Tibial artery (tissue), 4 donors: Measurements from ENCODE around the gene CALML4.
"Not testable (repeated sequence)": the region's sequence is repeated elsewhere in the genome, so short reads cannot be mapped to it uniquely, and the experiment has no call there.

Source experiments
- DNase-seq, 2 donors: peaks; one replicate each; pipeline ENCODE4 v3.0.0-alpha.2; 2019
- H3K27ac ChIP-seq, 2 donors: fragments of 200-600 bp; sonication (generic) in 1 of 2; 1 replicate in 1 of 2; 2 replicates in 1 of 2; pipeline ENCODE4 v1.5.1; 2018 to 2019; ENCODE audit warnings: mild to moderate bottlenecking in 1 of 2
- H3K27me3 ChIP-seq, 2 donors: fragments of 200-600 bp; sonication (generic) in 1 of 2; one replicate each; pipeline versions ENCODE4 v1.5.1 to v1.6.0; 2016 to 2019
- H3K36me3 ChIP-seq, 3 donors: fragments of 200-600 bp; sonication (generic) in 2 of 3; one replicate each; pipeline ENCODE4 v1.5.1; 2016 to 2019; ENCODE audit warnings: mild to moderate bottlenecking in 2 of 3
- H3K4me1 ChIP-seq, 4 donors: fragments of 200-600 bp; sonication (generic) in 2 of 4; 1 replicate in 3 of 4; 2 replicates in 1 of 4; pipeline ENCODE4 v1.5.1; 2016 to 2019
- H3K4me3 ChIP-seq, 2 donors: fragments of 200-600 bp; sonication (generic) in 1 of 2; 1 replicate in 1 of 2; 2 replicates in 1 of 2; pipeline ENCODE4 v1.5.1; 2018 to 2019; ENCODE audit warnings: mild to moderate bottlenecking in 2 of 2
- H3K9me3 ChIP-seq, 3 donors: fragments of 200-600 bp; sonication (generic) in 1 of 3; one replicate each; pipeline ENCODE4 v1.5.1; 2016 to 2019
- intact Hi-C: fragments of 100-400 bp; cut with DNase I; formaldehyde crosslinking; loops from one replicate; pipeline ENCODE4 v1.15.0; 2023; ENCODE audit warnings: low total_unique reads
- TF ChIP-seq, protein P1 (sequence below), 2 experiments: fragments of 200-600 bp in 1 of 2; fragments of 450-650 bp in 1 of 2; IDR thresholded peaks; one replicate each; pipeline ENCODE4 v1.5.1; 2017 to 2019; ENCODE audit warnings: antibody characterized with exemption in 2 of 2, mild to moderate bottlenecking in 1 of 2, moderate library complexity in 1 of 2

The CALML4 gene

DNA sequence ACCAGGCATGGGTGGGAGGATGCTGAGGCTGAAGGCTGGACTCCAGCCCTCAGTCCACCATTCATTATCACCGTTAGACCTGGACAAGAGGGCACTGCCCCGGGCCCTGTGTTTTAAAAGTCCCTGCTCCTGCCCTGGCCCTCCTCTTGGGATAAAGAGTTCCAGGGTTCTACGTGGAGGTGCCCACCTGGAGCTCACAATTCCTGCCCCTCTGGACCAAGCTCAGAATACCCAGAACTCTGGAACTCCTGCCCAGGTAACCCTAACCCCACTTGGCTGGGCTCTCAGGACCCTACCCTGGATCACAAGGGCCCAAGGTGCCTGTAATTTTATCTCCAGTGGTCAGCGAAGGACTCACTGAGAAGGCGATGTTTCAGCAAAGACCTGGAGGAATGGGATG is 1.2 kb downstream of the CALML4 start:
- peaks cover 0 to 33% (median 14%) of the 10 kb centered on the region in 4 donors for H3K4me1 ChIP-seq
- intact Hi-C loops = no loop called here
- no peak overlapping the region for H3K27ac ChIP-seq
- TF ChIP-seq, protein P1, sequence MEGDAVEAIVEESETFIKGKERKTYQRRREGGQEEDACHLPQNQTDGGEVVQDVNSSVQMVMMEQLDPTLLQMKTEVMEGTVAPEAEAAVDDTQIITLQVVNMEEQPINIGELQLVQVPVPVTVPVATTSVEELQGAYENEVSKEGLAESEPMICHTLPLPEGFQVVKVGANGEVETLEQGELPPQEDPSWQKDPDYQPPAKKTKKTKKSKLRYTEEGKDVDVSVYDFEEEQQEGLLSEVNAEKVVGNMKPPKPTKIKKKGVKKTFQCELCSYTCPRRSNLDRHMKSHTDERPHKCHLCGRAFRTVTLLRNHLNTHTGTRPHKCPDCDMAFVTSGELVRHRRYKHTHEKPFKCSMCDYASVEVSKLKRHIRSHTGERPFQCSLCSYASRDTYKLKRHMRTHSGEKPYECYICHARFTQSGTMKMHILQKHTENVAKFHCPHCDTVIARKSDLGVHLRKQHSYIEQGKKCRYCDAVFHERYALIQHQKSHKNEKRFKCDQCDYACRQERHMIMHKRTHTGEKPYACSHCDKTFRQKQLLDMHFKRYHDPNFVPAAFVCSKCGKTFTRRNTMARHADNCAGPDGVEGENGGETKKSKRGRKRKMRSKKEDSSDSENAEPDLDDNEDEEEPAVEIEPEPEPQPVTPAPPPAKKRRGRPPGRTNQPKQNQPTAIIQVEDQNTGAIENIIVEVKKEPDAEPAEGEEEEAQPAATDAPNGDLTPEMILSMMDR (IDR thresholded peaks at IDR 0.05) = no peak
- no peak overlapping the region for H3K4me3 ChIP-seq
- no peaks in the 10 kb centered on the region for H3K36me3 ChIP-seq
- H3K9me3 ChIP-seq = no peaks in the 10 kb centered on the region
- no peak for DNase-seq
- peaks cover 0 to 5% of the 10 kb centered on the region in 2 donors for H3K27me3 ChIP-seq

DNA sequence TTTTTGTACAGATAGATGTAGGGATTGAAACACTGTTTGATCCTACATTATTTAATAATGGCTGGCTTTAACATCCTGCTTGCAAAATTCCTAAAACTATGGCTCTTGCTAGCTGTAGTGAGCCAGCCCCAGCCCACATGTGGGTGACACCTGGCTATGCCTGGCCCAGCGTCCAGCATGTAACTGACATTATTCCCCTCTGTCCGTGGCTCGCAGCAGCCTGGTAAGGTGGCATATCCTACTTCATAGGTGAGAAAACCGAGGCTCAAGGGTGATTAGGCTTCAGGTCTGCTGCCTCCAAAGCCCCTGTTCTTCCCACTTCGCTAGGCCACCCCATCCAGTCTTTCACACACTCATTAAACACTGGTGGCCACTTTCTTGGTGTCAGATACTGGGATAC is 1.6 kb downstream of the CALML4 start:
- DNase-seq = no peak
- intact Hi-C loops = no loop called here
- H3K27ac ChIP-seq = no peak overlapping the region
- peaks cover 0 to 33% (median 14%) of the 10 kb centered on the region in 4 donors for H3K4me1 ChIP-seq
- H3K27me3 ChIP-seq = peaks cover 0 to 5% of the 10 kb centered on the region in 2 donors
- TF ChIP-seq, protein P1 (IDR thresholded peaks at IDR 0.05) = no peak
- no peak overlapping the region for H3K4me3 ChIP-seq
- no peaks in the 10 kb centered on the region for H3K36me3 ChIP-seq
- no peaks in the 10 kb centered on the region for H3K9me3 ChIP-seq

DNA sequence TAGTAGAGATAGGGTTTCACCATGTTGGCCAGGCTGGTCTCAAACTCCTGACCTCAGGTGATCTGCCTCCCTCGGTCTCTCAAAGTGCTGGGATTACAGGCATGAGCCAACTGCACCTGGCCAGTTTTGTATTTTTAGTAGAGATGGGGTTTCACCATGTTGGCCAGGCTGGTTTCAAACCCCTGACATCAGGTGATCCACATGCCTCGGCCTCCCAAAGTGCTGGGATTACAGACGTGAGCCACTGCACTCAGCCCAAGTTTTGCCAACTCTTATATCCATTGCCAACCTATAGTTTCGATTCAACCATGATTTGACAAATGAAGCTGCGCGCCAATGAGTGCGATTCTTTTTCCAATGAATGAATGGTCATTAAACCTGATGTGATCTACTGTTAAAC is 2.1 kb downstream of the CALML4 start:
- DNase-seq, H3K9me3 ChIP-seq, H3K4me3 ChIP-seq, H3K27me3 ChIP-seq, intact Hi-C loops, H3K27ac ChIP-seq, H3K36me3 ChIP-seq: not testable (repeated sequence)
- H3K4me1 ChIP-seq = peaks cover 0 to 33% (median 14%) of the 10 kb centered on the region in 4 donors

DNA sequence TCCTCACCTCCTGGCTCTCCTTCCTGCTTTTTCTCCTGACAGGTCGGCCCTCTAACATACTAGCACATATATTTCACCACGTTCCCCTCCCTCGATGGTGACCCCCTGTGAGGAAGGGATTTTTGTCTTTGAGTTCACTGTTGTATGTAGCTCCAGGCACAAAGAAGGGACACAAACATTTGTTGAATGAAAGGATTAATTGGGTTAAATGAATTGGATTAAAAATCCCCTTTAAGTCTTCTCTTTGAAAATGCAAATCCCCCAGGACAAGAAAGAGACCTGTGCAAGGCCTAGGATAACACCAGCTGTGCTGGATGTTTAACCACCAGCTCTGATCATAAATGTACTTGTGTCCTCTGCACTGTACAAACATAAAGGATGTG is 3.3 kb downstream of the CALML4 start:
- DNase-seq = no peak
- Histone ChIP-seq H3K27me3 (peaks cover 0 to 5% of the 10 kb centered on the region in 2 donors), H3K9me3 (no peaks in the 10 kb centered on the region), H3K4me1 (peaks cover 0 to 33% (median 14%) of the 10 kb centered on the region in 4 donors), H3K4me3 (no peak overlapping the region), H3K27ac (no peak overlapping the region), H3K36me3 (no peaks in the 10 kb centered on the region)
- TF ChIP-seq, protein P1 (IDR thresholded peaks at IDR 0.05) = no peak
- intact Hi-C loops = no loop called here

DNA sequence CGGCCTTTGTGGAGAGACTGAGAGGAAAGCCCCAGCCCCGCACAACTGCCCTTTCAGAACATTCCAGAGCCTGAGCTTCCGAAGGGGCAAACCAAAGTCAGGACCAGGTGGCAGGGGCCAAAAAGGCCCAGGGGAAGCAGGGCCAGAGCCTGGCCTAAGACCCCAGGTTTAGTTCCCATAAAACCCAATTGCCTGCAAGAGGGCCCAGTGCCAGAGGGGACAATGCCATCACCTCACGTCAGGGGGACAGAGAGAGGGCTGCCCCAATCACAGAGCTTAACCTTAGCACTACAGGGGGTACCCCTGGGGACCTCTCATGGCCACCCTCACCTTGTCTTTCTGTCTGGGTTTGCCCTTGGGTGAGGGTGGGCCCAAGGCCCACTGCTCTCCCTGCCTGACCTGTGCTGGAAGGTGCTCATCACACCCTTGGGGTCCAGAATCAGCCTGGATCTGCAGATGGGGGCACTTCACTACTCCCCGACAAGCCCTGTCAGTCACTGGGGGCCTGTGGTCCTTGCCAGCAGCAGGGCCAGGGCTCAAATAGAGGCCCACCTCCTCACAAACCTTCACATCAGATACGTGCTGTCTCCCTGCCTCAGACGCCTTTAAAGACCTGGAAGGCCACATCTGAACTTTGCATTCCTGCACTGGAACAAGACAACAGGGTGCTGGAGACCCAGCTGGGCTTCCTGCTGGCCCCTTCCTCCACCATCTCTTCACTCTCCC is 3.8 kb downstream of the CALML4 start:
- Histone ChIP-seq H3K4me1 (peaks cover 0 to 33% (median 14%) of the 10 kb centered on the region in 4 donors), H3K27ac (no peak overlapping the region), H3K36me3 (no peaks in the 10 kb centered on the region), H3K4me3 (no peak overlapping the region), H3K9me3 (no peaks in the 10 kb centered on the region), H3K27me3 (peaks cover 0 to 5% of the 10 kb centered on the region in 2 donors)
- intact Hi-C loops = no loop called here
- TF ChIP-seq, protein P1 (IDR thresholded peaks at IDR 0.05) = no peak
- DNase-seq = no peak

DNA sequence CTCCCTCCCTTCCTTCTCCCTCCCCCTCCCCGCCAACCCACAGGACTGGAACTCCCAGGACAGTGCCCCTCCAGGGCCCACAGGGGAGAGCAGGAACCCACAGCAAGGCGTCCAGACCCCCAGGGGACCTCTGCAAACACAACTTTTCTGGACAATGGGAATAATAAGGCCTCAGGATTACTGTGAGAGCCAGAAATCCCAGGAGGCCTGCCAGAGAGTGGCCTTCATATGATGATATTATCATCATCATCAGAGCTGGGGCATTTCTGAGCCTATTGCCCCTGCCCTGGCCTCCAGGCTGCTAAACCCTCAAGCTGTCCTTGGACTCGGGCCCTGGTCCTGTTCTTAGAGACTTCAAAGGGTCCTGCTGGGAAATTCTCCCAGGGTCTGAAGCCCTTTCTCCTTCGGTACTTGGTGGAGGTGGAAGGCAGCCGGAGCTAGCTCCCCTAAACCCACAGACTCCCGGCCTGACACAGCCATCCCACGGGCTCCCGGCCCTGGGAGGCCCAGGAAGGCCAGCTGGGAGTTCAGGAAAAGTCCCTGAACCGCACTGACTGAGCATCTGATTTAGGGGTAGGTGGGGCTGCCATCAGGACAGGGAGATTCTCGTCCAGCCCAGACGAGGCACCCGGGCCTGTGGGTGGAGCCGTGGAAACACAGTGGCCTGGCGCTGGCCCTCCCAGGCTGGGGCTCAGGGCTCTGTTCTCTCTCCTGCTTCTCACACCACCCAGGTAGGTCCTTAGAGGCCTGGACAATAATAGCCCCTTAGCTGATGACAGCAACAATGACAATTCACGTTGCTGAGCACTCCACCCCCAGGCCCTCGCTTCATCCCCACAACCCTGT is 4.9 kb downstream of the CALML4 start:
- DNase-seq = no peak
- Histone ChIP-seq H3K27ac (no peak overlapping the region), H3K4me1 (peaks cover 0 to 25% (median 12%) of the 10 kb centered on the region in 4 donors), H3K9me3 (no peaks in the 10 kb centered on the region), H3K36me3 (no peaks in the 10 kb centered on the region), H3K4me3 (no peak overlapping the region), H3K27me3 (peaks cover 0 to 5% of the 10 kb centered on the region in 2 donors)
- intact Hi-C loops = no loop called here
- TF ChIP-seq, protein P1 (IDR thresholded peaks at IDR 0.05) = no peak
